ENCODE data around the gene CRYBB3.

GRCh38 chr22:25182131-25183110 is 17.2 kb upstream of the CRYBB3 start:
- TF ChIP-seq POLR2A (IDR thresholded peaks at IDR 0.05) (no peak), CTCF (IDR thresholded peaks at IDR 0.05) (no peak)

Measured in testis (tissue), 2 donors.